ENCODE measurements around the gene ISL2.
"Not testable (repeated sequence)": the region's sequence is repeated elsewhere in the genome, so short reads cannot be mapped to it uniquely, and the experiment has no call there.

The ISL2 gene

DNA sequence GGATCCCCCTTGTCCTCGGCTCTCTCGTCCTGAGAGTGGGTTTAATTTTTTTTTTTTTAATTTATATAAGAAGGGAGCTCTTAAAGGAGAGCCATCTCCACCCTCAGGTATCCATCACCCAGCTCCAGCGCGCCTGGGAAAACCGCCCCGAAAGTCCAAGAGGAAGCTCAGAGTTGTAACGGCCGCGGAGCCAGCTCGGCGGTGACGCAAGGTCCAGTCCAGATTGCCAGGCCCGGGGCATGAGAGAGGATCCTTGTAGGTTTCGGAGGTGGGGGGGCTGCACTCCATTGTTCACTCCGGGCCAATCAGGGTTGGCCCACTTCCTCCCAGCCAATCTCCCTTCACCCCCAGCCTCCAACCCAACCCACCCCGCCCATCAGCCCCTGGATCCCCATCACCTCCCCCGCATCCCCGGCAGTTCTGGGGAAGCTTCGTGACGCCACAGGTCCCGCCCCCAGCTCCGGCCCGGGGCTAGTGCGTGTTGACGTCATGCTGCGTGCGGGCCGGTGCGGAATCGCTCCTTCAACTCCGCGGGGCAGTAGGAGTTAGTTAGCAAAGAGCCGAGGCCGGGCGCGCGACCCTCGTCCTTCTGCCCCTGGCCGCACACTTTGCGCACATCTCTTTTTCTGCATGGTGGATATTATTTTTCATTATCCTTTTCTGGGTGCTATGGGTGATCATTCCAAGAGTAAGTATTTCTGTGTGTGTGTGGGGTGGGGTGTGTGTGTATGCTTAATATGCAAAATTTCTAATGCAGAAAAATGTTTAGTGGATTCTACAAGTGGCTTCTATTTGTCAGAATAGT lies at the start of gene ISL2:
TSS of gene ISL2 (plus strand) at position 520 of the 805 bp plus-strand sequence. CDS start at position 631, 111 bp downstream.
- DNase-seq (ENCODE audit: low read depth in 2 of 2): peak; percentile 56 to 72
- no peak for TF ChIP-seq CTCF (IDR thresholded peaks at IDR 0.05; ENCODE audit: low read depth, low read length)
- H3K4me3 ChIP-seq (replicated peaks in 1 of 2; ENCODE audit: low read depth in 2 of 2, low read length in 2 of 2): peak within 1 kb of the TSS in 1 of 2 donors; percentile 43

DNA sequence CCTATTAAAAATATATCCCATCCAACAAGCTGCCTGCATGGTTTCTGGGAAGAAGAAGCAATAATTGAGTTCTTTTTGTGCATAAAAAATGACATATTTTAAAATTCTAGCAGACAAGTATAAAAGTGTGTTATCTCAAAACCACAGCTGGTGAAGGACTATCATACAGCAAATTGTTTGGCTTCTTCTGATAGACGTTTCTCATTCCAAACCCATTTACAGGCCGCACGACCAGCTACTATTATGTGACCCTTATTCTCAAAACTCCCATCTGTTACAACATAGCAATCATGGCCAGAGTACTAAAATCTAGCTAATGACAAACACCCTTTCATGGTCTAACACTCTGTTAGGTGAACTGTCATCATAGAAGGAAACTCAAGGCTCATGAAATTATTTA lies 47.0 kb upstream of the ISL2 start:
- no peak for TF ChIP-seq CTCF (IDR thresholded peaks at IDR 0.05; ENCODE audit: low read depth, low read length)

DNA sequence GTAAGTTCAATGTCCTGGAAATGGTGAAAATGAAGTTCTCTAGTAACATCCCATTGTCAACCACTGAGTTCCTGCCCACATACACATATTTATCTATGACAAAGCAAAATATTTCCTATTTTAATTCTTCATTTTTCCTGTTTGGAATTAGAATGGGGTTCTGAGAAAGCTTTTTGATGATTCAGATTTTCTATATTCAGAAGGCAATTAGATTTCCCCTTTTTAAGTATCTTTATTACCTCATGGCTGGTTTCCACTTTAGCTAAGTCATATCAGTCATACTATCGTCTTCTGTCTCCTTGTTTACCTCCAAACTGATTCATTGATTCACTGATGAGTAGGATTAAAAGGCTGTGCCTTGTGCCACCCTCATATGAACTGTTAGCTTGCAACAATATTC lies 43.2 kb upstream of the ISL2 start:
- TF ChIP-seq CTCF (IDR thresholded peaks at IDR 0.05; ENCODE audit: low read depth, low read length): no peak
- H3K4me3 ChIP-seq (replicated peaks in 1 of 2; ENCODE audit: low read depth in 2 of 2, low read length in 2 of 2): no peak overlapping the region
- peak in 1 of 2 donors; percentile 40 for DNase-seq (ENCODE audit: low read depth in 2 of 2)

More for the DNA sequence above, 47.0 kb upstream of the ISL2 start:
- DNase-seq (ENCODE audit: low read depth in 2 of 2): peak in 1 of 2 donors; percentile 6
- H3K4me3 ChIP-seq (replicated peaks in 1 of 2; ENCODE audit: low read depth in 2 of 2, low read length in 2 of 2): no peak overlapping the region

- DNase-seq (ENCODE audit: low read depth in 2 of 2): not testable (repeated sequence)
Measured at GRCh38 chr15:76294463-76294862, 42.1 kb upstream of the ISL2 start.

GRCh38 chr15:76296849-76297248 lies 39.7 kb upstream of the ISL2 start:
- H3K4me3 ChIP-seq (replicated peaks in 1 of 2; ENCODE audit: low read depth in 2 of 2, low read length in 2 of 2): no peak overlapping the region
- no peak for TF ChIP-seq CTCF (IDR thresholded peaks at IDR 0.05; ENCODE audit: low read depth, low read length)

More at GRCh38 chr15:76294463-76294862, 42.1 kb upstream of the ISL2 start:
- H3K4me3 ChIP-seq (replicated peaks in 1 of 2; ENCODE audit: low read depth in 2 of 2, low read length in 2 of 2): not testable (repeated sequence)

GRCh38 chr15:76297951-76298350 lies 38.6 kb upstream of the ISL2 start:
- H3K4me3 ChIP-seq (replicated peaks in 1 of 2; ENCODE audit: low read depth in 2 of 2, low read length in 2 of 2); DNase-seq (ENCODE audit: low read depth in 2 of 2): not testable (repeated sequence)

More at GRCh38 chr15:76296849-76297248, 39.7 kb upstream of the ISL2 start:
- no peak for DNase-seq (ENCODE audit: low read depth in 2 of 2)

- no peak for DNase-seq (ENCODE audit: low read depth in 2 of 2)
- no peak overlapping the region for H3K4me3 ChIP-seq (replicated peaks in 1 of 2; ENCODE audit: low read depth in 2 of 2, low read length in 2 of 2)
- TF ChIP-seq CTCF (IDR thresholded peaks at IDR 0.05; ENCODE audit: low read depth, low read length): no peak
Measured at GRCh38 chr15:76298986-76299385, 37.6 kb upstream of the ISL2 start.

DNA sequence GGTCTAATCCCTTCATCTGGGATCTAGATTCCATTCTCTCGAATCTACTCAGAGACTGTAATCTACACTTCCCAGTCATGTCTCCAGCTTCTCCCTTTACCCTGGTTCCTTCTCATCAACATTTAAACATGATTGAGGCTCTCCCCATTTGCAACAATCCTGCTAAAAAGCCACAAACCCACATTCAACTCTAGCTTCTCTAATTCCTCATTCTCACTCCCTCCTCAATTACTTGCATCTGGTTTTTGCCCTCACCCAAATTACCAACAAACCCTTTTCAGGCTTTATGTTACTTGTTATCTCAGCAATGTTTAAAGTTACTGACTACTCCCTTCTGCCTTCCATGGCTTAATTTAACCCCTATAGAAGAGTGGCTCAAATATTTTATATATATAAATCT lies 36.8 kb upstream of the ISL2 start:
- no peak overlapping the region for H3K4me3 ChIP-seq (replicated peaks in 1 of 2; ENCODE audit: low read depth in 2 of 2, low read length in 2 of 2)
- DNase-seq (ENCODE audit: low read depth in 2 of 2): no peak
- no peak for TF ChIP-seq CTCF (IDR thresholded peaks at IDR 0.05; ENCODE audit: low read depth, low read length)

Measured in cardiac fibroblast (primary cell).